PC-3 (cell line): ENCODE data around the gene PTGIR. TPM values are rescaled to one million over a fixed set of nuclear protein-coding genes. Genes with fewer than 3 reads are reported as not detected.

Source experiments
- ATAC-seq: fragments of 200-7000 bp; cut with Tn5 transposase; 2 replicates; pipeline ENCODE4 v1.9.1; 2020; ENCODE audit warnings: mild to moderate bottlenecking, moderate library complexity
- BruUV-seq: library from RNA; stranded (reverse); fragments of 400-500 nt; replicated peaks from 2 replicates; lab custom pipeline; 2021; lab: Mats Ljungman, UMichigan
- CTCF ChIA-PET: fragments of 300-600 bp; sonication (Branson Sonifier 250); formaldehyde crosslinking; loops from one replicate; lab custom pipeline; 2022; ENCODE audit warnings: antibody characterized with exemption; lab: Charles Lee
- POLR2A ChIA-PET: fragments of 300-600 bp; sonication (Branson Sonifier 250); formaldehyde crosslinking; loops from one replicate; lab custom pipeline; 2022; ENCODE audit warnings: antibody characterized with exemption; ENCODE audit not compliant: unreplicated experiment; lab: Charles Lee
- DNase-seq: peaks from one replicate; pipeline ENCODE4 v3.0.0-alpha.2; 2015
- H2AFZ ChIP-seq: fragments of 300-600 bp; sonication (generic); 2 replicates; pipeline ENCODE4 v1.6.0; 2016; ENCODE audit warnings: antibody characterized with exemption, low read length
- H3F3A ChIP-seq: fragments of 300-600 bp; sonication (generic); one replicate; pipeline ENCODE4 v1.6.0; 2017; ENCODE audit warnings: antibody characterized with exemption, low read length, control low read depth, mild to moderate bottlenecking; ENCODE audit not compliant: unreplicated experiment
- H3K27ac ChIP-seq: fragments of 300-600 bp; sonication (generic); 2 replicates; pipeline ENCODE4 v1.5.1; 2016; ENCODE audit warnings: mild to moderate bottlenecking, low read length
- H3K27me3 ChIP-seq: fragments of 300-600 bp; sonication (generic); 2 replicates; pipeline ENCODE4 v1.6.1; 2016; ENCODE audit warnings: low read length, mixed read lengths
- H3K36me3 ChIP-seq: fragments of 300-600 bp; sonication (generic); 2 replicates; pipeline ENCODE4 v1.6.1; 2016; ENCODE audit warnings: low read depth, mixed run types, low read length, mixed read lengths
- H3K4me1 ChIP-seq: fragments of 300-600 bp; sonication (generic); 2 replicates; pipeline ENCODE4 v1.5.1; 2016; ENCODE audit warnings: low read length; ENCODE audit not compliant: insufficient read depth
- H3K4me2 ChIP-seq: fragments of 300-600 bp; sonication (generic); 2 replicates; pipeline ENCODE4 v1.6.0; 2016; ENCODE audit warnings: low read length
- H3K4me3 ChIP-seq: fragments of 300-600 bp; sonication (generic); 2 replicates; pipeline ENCODE4 v1.5.1; 2016; ENCODE audit warnings: mild to moderate bottlenecking, low read length, mixed read lengths
- H3K79me2 ChIP-seq: fragments of 300-600 bp; sonication (generic); 2 replicates; pipeline ENCODE4 v1.6.1; 2017; ENCODE audit warnings: low read length, mixed read lengths
- H3K9ac ChIP-seq: fragments of 300-600 bp; sonication (generic); 2 replicates; pipeline ENCODE4 v1.6.0; 2016; ENCODE audit warnings: mild to moderate bottlenecking, low read length
- H3K9me2 ChIP-seq: fragments of 300-600 bp; sonication (generic); replicated peaks from 2 replicates; pipeline ENCODE4 v1.6.1; 2016; ENCODE audit warnings: mixed run types, low read length, mixed read lengths
- H3K9me3 ChIP-seq: fragments of 300-600 bp; sonication (generic); 2 replicates; pipeline ENCODE4 v1.6.1; 2016; ENCODE audit warnings: low read length, mixed read lengths
- H4K20me1 ChIP-seq: fragments of 300-600 bp; sonication (generic); 2 replicates; pipeline ENCODE4 v1.6.1; 2016; ENCODE audit warnings: low read length, mixed read lengths
- EZH2 ChIP-seq: fragments of 300-600 bp; sonication (generic); IDR thresholded peaks from one replicate; pipeline ENCODE4 v1.6.1; 2017; ENCODE audit warnings: antibody characterized with exemption, mild to moderate bottlenecking, low read length; ENCODE audit not compliant: unreplicated experiment
- EZH2phosphoT487 ChIP-seq: fragments of 300-600 bp; sonication (generic); IDR thresholded peaks from 2 replicates; pipeline ENCODE4 v1.6.1; 2018; ENCODE audit warnings: mild to moderate bottlenecking, antibody characterized with exemption, low read length, borderline replicate concordance
- intact Hi-C: fragments of 100-400 bp; cut with micrococcal nuclease; formaldehyde crosslinking; loops from 2 replicates; pipeline ENCODE4 v1.9.0; 2023
- total RNA-seq: library from RNA; depleted of rRNA; stranded (reverse); fragments of >200 nt; gene quantifications from 2 replicates; pipeline ENCODE4 v1.2.3, GENCODE V29; 2014
- TF ChIP-seq, protein P1 (sequence below): fragments of 300-600 bp; sonication (generic); conservative IDR thresholded peaks from 2 replicates; pipeline ENCODE4 v1.5.1; 2017; ENCODE audit warnings: antibody characterized with exemption, low read depth, mild to moderate bottlenecking, low read length

The PTGIR gene
- total RNA-seq, 1 experiment from 2014 or later: not detected

GRCh38 chr19:46600384-46601317, 24.2 kb downstream of the PTGIR start:
- TSS peak; percentile 93 for BruUV-seq
- POLR2A ChIA-PET: interaction anchor here (0.8 kb wide), 1 partner anchor 71 kb away, joined by 5 read pairs; no protein-coding TSS in a partner anchor
- intact Hi-C loops: no loop called here

DNA sequence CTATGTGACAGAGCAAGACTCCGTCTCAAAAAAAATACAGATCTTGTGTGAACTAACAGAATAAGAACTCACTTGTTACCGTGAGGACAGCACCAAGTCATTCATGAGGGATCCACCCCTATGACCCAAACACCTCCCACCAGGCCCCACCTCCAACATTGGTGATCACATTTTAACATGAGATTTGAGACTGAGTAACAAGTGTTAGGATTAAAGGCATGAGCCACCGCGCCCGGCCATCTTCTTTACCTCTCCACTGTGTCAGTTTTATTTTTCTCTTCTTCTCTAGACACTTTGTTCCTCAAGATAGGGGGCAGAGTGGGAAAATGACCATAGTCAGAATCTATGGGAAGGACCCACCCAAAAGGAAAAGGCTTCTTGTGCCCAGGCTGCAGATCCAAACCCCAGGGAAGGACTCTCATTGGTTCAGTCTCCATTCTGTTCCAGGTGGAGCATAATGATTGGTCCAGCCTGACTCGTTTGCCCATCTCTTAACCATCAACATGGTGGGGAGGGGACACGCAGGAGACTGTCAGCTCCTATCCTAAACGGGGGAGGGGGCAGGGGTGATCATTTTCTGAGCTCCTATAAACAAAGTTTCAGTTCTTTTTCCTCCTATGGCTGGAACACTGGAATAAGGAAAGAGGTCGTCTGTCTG, 25.0 kb downstream of the PTGIR start:
- Histone ChIP-seq H3K27me3 (no peaks in the 10 kb centered on the region), H3K4me3 (peak overlapping the region; percentile 73), H4K20me1 (peaks cover 18% of the 10 kb centered on the region), H3K9me3 (no peaks in the 10 kb centered on the region), H3K36me3 (no peaks in the 10 kb centered on the region), H3K27ac (no peak overlapping the region), H3K79me2 (peaks cover 37% of the 10 kb centered on the region), H3F3A (no peaks in the 10 kb centered on the region), H3K4me1 (peaks cover 13% of the 10 kb centered on the region), H3K4me2 (peak overlapping the region; percentile 82), H3K9ac (peak overlapping the region; percentile 99; the same call in 1 of the 2 replicates), H3K9me2 (no peaks in the 10 kb centered on the region), H2AFZ (peak overlapping the region; percentile 90; the same call in 1 of the 2 replicates)
- ATAC-seq (no peak), DNase-seq (no peak)
- intact Hi-C loops: no loop called here
- BruUV-seq: no TSS peak
- no peak for TF ChIP-seq EZH2phosphoT487
- TF ChIP-seq, protein P1, sequence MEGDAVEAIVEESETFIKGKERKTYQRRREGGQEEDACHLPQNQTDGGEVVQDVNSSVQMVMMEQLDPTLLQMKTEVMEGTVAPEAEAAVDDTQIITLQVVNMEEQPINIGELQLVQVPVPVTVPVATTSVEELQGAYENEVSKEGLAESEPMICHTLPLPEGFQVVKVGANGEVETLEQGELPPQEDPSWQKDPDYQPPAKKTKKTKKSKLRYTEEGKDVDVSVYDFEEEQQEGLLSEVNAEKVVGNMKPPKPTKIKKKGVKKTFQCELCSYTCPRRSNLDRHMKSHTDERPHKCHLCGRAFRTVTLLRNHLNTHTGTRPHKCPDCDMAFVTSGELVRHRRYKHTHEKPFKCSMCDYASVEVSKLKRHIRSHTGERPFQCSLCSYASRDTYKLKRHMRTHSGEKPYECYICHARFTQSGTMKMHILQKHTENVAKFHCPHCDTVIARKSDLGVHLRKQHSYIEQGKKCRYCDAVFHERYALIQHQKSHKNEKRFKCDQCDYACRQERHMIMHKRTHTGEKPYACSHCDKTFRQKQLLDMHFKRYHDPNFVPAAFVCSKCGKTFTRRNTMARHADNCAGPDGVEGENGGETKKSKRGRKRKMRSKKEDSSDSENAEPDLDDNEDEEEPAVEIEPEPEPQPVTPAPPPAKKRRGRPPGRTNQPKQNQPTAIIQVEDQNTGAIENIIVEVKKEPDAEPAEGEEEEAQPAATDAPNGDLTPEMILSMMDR: no peak
- TF ChIP-seq EZH2: no peak
- ChIA-PET POLR2A (interaction anchor here (0.8 kb wide), 1 partner anchor 70 kb away, joined by 5 read pairs; no protein-coding TSS in a partner anchor), CTCF (no interaction called here)

More at GRCh38 chr19:46600384-46601317, 24.2 kb downstream of the PTGIR start:
- Histone ChIP-seq H3K9me3 (no peaks in the 10 kb centered on the region), H3K9me2 (no peaks in the 10 kb centered on the region), H3K4me1 (peaks cover 13% of the 10 kb centered on the region), H3F3A (no peaks in the 10 kb centered on the region), H3K27me3 (no peaks in the 10 kb centered on the region), H3K27ac (peak overlapping the region; percentile 94), H3K9ac (peak overlapping the region; percentile 99), H4K20me1 (peaks cover 25% of the 10 kb centered on the region), H3K79me2 (peaks cover 44% of the 10 kb centered on the region), H3K36me3 (0 out of 2 replicates have a peak, but pooled peaks cover 6% of the 10 kb centered on the region), H3K4me2 (peak overlapping the region; percentile 82), H2AFZ (peak overlapping the region; percentile 90), H3K4me3 (peak overlapping the region; percentile 100)
- CTCF ChIA-PET: interaction anchor here (0.5 to 1.5 kb wide), 2 partner anchors 14 to 36 kb away, joined by 3 to 14 read pairs; no protein-coding TSS in a partner anchor
- ATAC-seq: peak; percentile 84
- DNase-seq: peak; percentile 93
- TF ChIP-seq, protein P1: no peak
- TF ChIP-seq EZH2 (no peak), EZH2phosphoT487 (no peak)
